Measurements from ENCODE around the gene CYP1B1.

- no peak for TF ChIP-seq POLR2A (IDR thresholded peaks at IDR 0.05; ENCODE audit: extremely low read depth, insufficient read length)
- no peak for TF ChIP-seq CTCF (IDR thresholded peaks at IDR 0.05; ENCODE audit: low read depth, low read length)
- no peak for TF ChIP-seq MYC (IDR thresholded peaks at IDR 0.05; ENCODE audit: low read depth, low read length)
Observed at GRCh38 chr2:38029512-38029911, 46.4 kb downstream of the CYP1B1 start.
